ENCODE data around the gene ALKBH6. TPM values are rescaled to one million over a fixed set of nuclear protein-coding genes. Genes with fewer than 3 reads are reported as not detected.

The ALKBH6 gene
- total and polyA plus RNA-seq, 9 of the 15 experiments (the other 6 are each of a cell fraction or from before 2014, with no cell fraction given), result 0.67 to 62.0 (median 34.5) TPM

DNA sequence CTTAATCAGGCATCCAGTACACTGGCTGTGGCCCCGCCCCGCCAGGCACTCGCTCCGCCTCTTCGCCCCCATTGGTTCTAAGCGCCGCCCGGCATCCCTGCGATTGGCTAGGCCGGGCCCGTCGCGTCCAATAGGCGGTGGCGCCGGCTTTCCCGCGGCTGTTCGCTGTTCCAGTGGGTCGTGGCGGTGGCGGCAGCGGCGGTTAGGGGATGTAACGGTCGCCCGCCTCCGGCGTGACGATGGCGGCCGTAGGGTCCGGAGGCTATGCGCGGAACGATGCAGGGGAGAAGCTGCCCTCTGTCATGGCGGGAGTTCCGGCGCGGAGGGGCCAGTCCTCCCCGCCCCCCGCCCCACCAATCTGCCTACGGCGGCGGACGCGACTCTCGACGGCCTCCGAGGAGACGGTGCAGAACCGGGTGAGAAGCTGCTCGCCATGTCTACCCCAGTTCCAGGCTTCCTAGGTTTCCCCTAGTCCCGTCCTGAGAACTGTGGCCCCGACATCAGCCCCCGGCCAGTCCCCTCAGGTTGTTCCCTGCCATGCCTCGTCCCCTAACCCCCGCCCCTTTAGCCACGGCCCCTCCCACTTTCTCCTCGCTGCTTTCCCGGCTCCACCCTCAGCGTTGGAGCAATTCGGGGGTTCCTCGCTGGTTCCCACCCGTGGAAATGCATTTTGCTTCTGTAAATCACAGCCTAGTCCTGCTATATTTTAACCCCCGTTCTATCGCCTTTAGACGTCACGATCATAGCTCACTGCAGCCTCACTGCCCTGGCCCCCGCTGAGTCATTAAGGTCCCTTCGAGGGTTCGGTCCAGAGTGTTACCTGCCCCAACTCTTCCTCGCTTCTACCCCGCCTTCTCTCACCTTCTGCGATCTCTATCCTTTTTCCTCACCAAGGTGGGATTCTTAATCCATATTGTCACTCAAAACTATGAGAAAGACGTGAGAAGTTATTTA is 41.0 kb upstream of the ALKBH6 start, which contains the start of gene WDR62 (continued):
- TF ChIP-seq, protein P1, sequence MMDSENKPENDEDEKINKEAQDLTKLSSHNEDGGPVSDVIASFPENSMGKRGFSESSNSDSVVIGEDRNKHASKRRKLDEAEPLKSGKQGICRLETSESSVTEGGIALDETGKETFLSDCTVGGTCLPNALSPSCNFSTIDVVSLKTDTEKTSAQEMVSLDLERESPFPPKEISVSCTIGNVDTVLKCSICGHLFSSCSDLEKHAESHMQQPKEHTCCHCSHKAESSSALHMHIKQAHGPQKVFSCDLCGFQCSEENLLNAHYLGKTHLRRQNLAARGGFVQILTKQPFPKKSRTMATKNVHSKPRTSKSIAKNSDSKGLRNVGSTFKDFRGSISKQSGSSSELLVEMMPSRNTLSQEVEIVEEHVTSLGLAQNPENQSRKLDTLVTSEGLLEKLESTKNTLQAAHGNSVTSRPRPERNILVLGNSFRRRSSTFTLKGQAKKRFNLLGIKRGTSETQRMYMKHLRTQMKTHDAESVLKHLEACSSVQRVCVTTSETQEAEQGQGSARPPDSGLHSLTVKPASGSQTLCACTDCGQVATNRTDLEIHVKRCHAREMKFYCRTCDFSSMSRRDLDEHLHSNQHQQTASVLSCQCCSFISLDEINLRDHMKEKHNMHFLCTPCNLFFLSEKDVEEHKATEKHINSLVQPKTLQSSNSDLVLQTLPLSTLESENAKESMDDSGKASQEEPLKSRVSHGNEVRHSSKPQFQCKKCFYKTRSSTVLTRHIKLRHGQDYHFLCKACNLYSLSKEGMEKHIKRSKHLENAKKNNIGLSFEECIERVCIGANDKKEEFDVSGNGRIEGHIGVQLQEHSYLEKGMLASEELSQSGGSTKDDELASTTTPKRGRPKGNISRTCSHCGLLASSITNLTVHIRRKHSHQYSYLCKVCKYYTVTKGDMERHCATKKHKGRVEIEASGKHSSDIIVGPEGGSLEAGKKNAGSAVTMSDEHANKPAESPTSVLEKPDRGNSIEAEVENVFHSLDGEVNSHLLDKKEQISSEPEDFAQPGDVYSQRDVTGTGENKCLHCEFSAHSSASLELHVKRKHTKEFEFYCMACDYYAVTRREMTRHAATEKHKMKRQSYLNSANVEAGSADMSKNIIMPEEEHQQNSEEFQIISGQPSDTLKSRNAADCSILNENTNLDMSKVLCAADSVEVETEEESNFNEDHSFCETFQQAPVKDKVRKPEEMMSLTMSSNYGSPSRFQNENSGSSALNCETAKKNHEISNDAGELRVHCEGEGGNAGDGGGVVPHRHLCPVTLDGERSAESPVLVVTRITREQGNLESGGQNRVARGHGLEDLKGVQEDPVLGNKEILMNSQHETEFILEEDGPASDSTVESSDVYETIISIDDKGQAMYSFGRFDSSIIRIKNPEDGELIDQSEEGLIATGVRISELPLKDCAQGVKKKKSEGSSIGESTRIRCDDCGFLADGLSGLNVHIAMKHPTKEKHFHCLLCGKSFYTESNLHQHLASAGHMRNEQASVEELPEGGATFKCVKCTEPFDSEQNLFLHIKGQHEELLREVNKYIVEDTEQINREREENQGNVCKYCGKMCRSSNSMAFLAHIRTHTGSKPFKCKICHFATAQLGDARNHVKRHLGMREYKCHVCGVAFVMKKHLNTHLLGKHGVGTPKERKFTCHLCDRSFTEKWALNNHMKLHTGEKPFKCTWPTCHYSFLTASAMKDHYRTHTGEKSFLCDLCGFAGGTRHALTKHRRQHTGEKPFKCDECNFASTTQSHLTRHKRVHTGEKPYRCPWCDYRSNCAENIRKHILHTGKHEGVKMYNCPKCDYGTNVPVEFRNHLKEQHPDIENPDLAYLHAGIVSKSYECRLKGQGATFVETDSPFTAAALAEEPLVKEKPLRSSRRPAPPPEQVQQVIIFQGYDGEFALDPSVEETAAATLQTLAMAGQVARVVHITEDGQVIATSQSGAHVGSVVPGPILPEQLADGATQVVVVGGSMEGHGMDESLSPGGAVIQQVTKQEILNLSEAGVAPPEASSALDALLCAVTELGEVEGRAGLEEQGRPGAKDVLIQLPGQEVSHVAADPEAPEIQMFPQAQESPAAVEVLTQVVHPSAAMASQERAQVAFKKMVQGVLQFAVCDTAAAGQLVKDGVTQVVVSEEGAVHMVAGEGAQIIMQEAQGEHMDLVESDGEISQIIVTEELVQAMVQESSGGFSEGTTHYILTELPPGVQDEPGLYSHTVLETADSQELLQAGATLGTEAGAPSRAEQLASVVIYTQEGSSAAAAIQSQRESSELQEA (IDR thresholded peaks at IDR 0.05; ENCODE audit: low read depth), result 0 out of 2 replicates have a peak, but pooled peaks have one; percentile 20
- TF ChIP-seq ZNF347 (CRISPR knock-in tag; IDR thresholded peaks at IDR 0.05; ENCODE audit: low read depth), result no peak
- TF ChIP-seq FOXM1 (IDR thresholded peaks at IDR 0.05; ENCODE audit: low read depth), result peak; percentile 91
- peak; percentile 89; the same call in 1 of the 2 replicates for TF ChIP-seq FOXM1 (CRISPR knock-in tag; IDR thresholded peaks at IDR 0.05; ENCODE audit: low read depth)
- no peak for TF ChIP-seq CHCHD3 (CRISPR knock-in tag; IDR thresholded peaks at IDR 0.05)
- TF ChIP-seq ZNF507 (tag; conservative IDR thresholded peaks at IDR 0.05), result no peak
- no peak for TF ChIP-seq TAF9B (IDR thresholded peaks at IDR 0.05; ENCODE audit: partially characterized antibody)
- TF ChIP-seq CBX8 (IDR thresholded peaks at IDR 0.05; ENCODE audit: borderline replicate concordance, extremely low read depth, low read depth, low read length, poor library complexity, severe bottlenecking), result no peak
- no peak for TF ChIP-seq JUND (IDR thresholded peaks at IDR 0.05; ENCODE audit: borderline replicate concordance, low read depth, low read length)
- TF ChIP-seq JUND (tag; IDR thresholded peaks at IDR 0.05; ENCODE audit: borderline replicate concordance, low read depth, low read length), result no peak
- TF ChIP-seq, protein P2, sequence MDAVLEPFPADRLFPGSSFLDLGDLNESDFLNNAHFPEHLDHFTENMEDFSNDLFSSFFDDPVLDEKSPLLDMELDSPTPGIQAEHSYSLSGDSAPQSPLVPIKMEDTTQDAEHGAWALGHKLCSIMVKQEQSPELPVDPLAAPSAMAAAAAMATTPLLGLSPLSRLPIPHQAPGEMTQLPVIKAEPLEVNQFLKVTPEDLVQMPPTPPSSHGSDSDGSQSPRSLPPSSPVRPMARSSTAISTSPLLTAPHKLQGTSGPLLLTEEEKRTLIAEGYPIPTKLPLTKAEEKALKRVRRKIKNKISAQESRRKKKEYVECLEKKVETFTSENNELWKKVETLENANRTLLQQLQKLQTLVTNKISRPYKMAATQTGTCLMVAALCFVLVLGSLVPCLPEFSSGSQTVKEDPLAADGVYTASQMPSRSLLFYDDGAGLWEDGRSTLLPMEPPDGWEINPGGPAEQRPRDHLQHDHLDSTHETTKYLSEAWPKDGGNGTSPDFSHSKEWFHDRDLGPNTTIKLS (IDR thresholded peaks at IDR 0.05; ENCODE audit: borderline replicate concordance, low read depth), result peak; percentile 14; the same call in 1 of the 2 replicates
- peak; percentile 34; the same call in 1 of the 2 replicates for TF ChIP-seq TARDBP (IDR thresholded peaks at IDR 0.05)
- TF ChIP-seq, protein P3, sequence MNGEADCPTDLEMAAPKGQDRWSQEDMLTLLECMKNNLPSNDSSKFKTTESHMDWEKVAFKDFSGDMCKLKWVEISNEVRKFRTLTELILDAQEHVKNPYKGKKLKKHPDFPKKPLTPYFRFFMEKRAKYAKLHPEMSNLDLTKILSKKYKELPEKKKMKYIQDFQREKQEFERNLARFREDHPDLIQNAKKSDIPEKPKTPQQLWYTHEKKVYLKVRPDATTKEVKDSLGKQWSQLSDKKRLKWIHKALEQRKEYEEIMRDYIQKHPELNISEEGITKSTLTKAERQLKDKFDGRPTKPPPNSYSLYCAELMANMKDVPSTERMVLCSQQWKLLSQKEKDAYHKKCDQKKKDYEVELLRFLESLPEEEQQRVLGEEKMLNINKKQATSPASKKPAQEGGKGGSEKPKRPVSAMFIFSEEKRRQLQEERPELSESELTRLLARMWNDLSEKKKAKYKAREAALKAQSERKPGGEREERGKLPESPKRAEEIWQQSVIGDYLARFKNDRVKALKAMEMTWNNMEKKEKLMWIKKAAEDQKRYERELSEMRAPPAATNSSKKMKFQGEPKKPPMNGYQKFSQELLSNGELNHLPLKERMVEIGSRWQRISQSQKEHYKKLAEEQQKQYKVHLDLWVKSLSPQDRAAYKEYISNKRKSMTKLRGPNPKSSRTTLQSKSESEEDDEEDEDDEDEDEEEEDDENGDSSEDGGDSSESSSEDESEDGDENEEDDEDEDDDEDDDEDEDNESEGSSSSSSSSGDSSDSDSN (IDR thresholded peaks at IDR 0.05; ENCODE audit: borderline replicate concordance in 1 of 2, low read depth in 2 of 2, low read length in 2 of 2), result no peak
- no peak for TF ChIP-seq ZNF830 (CRISPR knock-in tag; IDR thresholded peaks at IDR 0.05)

All from K562 (cell line).